Measurements from ENCODE around the gene DGKD. TPM values are rescaled to one million over a fixed set of nuclear protein-coding genes. Genes with fewer than 3 reads are reported as not detected.

DGKD gene
- total RNA-seq, 1 donor, result 16.0 TPM

- TF ChIP-seq CTCF (IDR thresholded peaks at IDR 0.05; ENCODE audit: insufficient read depth, low read depth, low read length), result no peak
- H3K4me3 ChIP-seq (ENCODE audit: low read depth, low read length), result no peak overlapping the region
- no peak for DNase-seq (ENCODE audit: low read depth)
Observed at GRCh38 chr2:233447506-233448219, 93.4 kb downstream of the DGKD start.

DNA sequence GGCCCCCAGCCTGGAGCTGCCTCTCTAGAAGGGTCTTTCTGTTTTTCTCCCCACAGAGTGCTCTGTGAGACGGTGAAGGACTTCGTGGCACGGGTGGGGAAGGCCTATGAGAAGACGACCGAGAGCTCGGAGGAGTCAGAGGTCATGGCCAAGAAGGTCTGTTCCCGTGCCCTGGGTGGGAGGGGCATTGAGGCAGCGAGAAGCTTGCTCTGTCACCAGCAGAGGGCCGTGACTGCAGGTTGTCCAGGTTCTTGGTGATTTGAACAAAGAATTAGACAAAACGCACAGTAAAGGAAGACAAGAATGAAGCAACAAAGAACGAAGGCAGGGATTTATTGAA, 93.9 kb downstream of the DGKD start:
- peak; percentile 27 for TF ChIP-seq CTCF (IDR thresholded peaks at IDR 0.05; ENCODE audit: insufficient read depth, low read depth, low read length)
- DNase-seq (ENCODE audit: low read depth), result no peak
- H3K4me3 ChIP-seq (ENCODE audit: low read depth, low read length), result no peak overlapping the region

- DNase-seq (ENCODE audit: low read depth), result no peak
- no peak for TF ChIP-seq CTCF (IDR thresholded peaks at IDR 0.05; ENCODE audit: insufficient read depth, low read depth, low read length)
- no peak overlapping the region for H3K4me3 ChIP-seq (ENCODE audit: low read depth, low read length)
Observed at GRCh38 chr2:233448575-233448974, 94.3 kb downstream of the DGKD start.

DNA sequence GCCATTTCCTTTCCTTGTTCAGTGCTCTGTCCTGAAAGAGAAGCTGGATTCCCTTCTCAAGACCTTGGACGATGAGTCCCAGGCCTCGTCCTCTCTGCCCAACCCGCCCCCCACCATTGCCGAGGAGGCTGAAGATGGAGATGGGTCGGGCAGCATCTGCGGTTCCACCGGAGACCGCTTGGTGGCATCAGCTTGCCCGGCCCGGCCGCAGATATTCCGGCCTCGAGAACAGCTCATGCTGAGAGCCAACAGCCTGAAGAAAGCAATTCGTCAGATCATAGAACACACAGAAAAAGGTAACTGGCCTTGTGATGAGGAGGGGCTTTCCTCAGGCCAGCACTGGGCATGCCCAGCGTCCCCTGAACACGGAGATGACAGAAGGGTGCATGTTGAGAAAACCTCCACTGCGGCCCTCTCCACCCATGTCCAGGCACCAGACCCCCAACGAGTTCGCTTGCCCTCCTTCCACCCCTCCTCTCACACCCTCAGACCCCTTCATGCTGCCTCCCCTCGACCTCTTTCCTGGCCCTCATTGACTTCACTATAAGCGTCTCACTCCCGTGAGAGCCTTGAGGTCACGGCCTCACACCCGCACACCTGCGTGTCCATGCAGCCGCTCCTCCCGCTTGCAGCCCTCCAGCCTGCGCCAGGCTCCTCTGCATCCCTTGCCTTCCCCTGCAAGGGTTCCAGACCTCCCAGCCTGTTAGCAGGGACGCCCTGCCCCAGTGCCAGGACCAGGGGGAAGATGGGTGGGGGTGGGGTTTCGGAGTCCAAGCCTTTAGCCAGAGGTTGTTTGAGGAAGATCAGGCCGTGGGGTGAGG, 95.0 kb downstream of the DGKD start:
- no peak overlapping the region for H3K4me3 ChIP-seq (ENCODE audit: low read depth, low read length)
- DNase-seq (ENCODE audit: low read depth), result peak; percentile 52
- peak; percentile 86 for TF ChIP-seq CTCF (IDR thresholded peaks at IDR 0.05; ENCODE audit: insufficient read depth, low read depth, low read length)

DNA sequence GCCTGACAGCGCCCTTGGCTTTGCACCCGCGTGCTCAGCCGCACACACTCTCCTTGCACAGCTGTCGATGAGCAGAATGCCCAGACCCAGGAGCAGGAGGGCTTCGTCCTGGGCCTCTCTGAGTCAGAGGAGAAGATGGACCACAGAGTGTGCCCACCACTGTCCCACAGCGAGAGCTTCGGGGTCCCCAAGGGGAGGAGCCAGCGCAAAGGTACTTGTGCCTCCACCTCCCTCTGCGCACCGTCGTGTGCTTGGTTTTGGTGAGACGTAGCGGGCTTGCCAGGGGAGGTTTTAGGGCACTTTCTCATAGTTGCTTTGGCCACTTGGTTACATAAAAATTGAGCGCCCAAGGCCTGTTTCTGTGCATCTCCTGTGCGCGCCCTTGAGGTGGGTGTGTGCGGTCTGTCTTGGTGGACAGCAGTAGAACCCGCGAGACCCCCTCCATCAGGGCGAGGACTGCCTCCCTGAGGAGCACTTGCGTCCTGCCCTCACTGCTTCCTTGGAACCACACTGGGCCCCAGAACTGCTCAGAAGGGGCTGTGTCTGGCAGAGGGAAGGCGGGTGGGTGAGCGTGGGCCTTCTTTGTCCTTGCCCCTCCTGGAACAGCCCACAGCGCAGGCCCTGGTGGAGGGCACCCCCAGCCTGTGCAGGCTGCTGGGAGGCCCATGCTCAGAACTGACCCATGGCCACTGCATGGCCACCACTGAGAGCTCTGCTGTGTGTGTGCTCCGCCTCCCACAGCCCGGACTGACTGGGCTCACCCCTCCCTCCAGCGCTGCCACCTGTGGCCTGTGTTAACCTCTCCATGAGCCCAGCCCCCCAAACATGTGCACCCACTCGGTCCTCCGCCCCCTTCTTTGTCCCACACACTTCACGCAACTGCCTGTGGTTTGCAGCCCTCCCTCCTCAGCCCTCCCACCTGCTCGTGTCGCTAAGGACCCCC, 95.9 kb downstream of the DGKD start:
- no peak overlapping the region for H3K4me3 ChIP-seq (ENCODE audit: low read depth, low read length)
- DNase-seq (ENCODE audit: low read depth), result no peak
- TF ChIP-seq CTCF (IDR thresholded peaks at IDR 0.05; ENCODE audit: insufficient read depth, low read depth, low read length), result no peak

DNA sequence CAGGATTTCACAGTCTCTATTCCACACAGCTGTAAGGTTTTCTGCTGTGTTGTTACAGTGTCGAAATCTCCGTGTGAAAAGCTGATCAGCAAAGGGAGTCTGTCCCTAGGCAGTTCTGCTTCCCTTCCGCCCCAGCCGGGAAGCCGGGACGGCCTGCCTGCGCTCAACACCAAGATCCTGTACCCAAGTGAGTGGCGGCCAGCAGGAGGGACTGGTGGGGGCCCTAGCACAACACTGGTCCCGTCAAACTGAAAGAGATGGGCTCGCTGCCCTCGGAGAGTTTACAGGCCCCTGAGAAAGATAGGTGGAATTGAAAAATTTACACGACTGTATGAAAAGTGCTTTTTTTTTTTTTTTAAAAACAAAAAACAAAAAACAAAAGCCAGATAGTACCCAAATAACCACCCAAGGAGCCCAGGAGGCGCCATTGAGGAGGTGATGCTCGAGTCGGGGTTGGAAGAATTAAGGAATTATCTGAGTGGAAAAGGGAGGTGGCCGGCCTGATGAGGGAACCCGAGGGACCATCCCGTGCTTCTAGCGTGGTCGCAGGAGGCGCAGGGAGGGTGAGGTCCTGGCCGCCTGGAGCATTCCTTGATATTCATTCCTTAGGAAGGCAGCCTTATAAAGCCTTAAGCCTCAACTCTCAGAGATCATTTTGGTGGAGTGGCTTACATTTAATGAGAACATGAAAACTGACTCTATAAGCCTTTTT, 96.7 kb downstream of the DGKD start:
- no peak for DNase-seq (ENCODE audit: low read depth)
- no peak for TF ChIP-seq CTCF (IDR thresholded peaks at IDR 0.05; ENCODE audit: insufficient read depth, low read depth, low read length)

More for the DNA sequence above, 96.7 kb downstream of the DGKD start:
- H3K4me3 ChIP-seq (ENCODE audit: low read depth, low read length), result no peak overlapping the region
